GM12892 (cell line): ENCODE results near the gene NCOA1.

Source experiments
- POLR2A ChIP-seq: IDR thresholded peaks from 2 replicates; pipeline ENCODE4 v1.6.1; 2011; ENCODE audit warnings: low read depth, low read length, control low read depth
- POLR2AphosphoS5 ChIP-seq: IDR thresholded peaks from 2 replicates; pipeline ENCODE4 v1.6.1; 2011; ENCODE audit warnings: low read depth, low read length, control low read depth

DNA sequence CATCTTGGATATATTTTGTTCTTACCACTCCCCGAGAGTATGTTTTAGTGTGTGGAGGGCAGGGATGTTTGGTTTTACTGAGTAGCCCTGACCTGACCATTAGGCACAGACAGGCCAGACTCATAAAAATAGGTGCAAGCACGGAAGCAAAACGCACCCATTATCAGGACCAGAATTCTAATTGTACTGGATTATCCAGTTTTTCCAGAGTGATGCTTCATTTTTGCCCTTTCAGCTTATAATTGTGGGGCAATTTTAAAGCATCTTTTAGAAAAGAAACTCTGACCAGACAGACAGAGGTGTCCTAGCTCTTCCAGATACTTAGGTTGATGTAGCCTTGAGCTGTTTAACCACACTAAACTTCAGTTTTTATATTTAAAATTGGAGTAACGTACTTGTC, 4.4 kb downstream of the NCOA1 start:
- TF ChIP-seq POLR2AphosphoS5, result no peak
- TF ChIP-seq POLR2A, result no peak
